HepG2 (cell line): Measurements from ENCODE around the gene NCF4. TPM values are rescaled to one million over a fixed set of nuclear protein-coding genes. Genes with fewer than 3 reads are reported as not detected.

Experiments
- ATAC-seq: fragments of 200-7000 bp; cut with Tn5 transposase; 3 replicates; pipeline ENCODE4 v1.9.1; 2020; ENCODE audit warnings: mild to moderate bottlenecking, moderate library complexity
- BruUV-seq: library from RNA; stranded (reverse); fragments of 400-500 nt; replicated peaks from 2 replicates; lab custom pipeline; 2021; lab: Mats Ljungman, UMichigan
- CTCF ChIA-PET: fragments of 300-600 bp; formaldehyde crosslinking; extraction: SDS; loops from one replicate; lab custom pipeline; 2021; ENCODE audit warnings: low total read pairs, inconsistent platforms, low intra/inter-chr PET ratio; lab: Yijun Ruan, JAX
- POLR2A ChIA-PET: fragments of 350-600 bp; sonication (Branson Sonifier 250); formaldehyde crosslinking; loops from one replicate; lab custom pipeline; 2020; ENCODE audit warnings: antibody characterized with exemption, inconsistent platforms; lab: Yijun Ruan, JAX
- DNase-seq: peaks from one replicate; pipeline ENCODE4 v3.0.0-alpha.2; 2015; ENCODE audit warnings: low spot score
- FAIRE-seq: peaks from 3 replicates; lab custom pipeline; 2011; peaks lifted over from hg19 to GRCh38; lab: Jason Lieb, UNC
- H2AFZ ChIP-seq: one replicate; pipeline ENCODE4 v1.6.1; 2011; ENCODE audit warnings: low read length, inconsistent platforms
- H3K27ac ChIP-seq: fragments of 300-600 bp; 3 replicates; pipeline ENCODE4 v1.8.0; 2011; ENCODE audit warnings: mixed run types, mild to moderate bottlenecking, mixed read lengths, low read length, inconsistent platforms; ENCODE audit not compliant: insufficient read depth; ENCODE audit errors: extremely low read length
- H3K27me3 ChIP-seq, 2 experiments: fragments of 200-600 bp in 1 of 2; 2 replicates in 1 of 2; 3 replicates in 1 of 2; pipeline versions ENCODE4 v1.6.0 to v1.8.0; 2011; ENCODE audit warnings: low read length in 2 of 2, mild to moderate bottlenecking in 2 of 2, moderate library complexity in 2 of 2, inconsistent platforms in 1 of 2; ENCODE audit not compliant: insufficient read depth in 2 of 2, control insufficient read depth in 1 of 2
- H3K36me3 ChIP-seq, 2 experiments: fragments of 200-600 bp in 1 of 2; replicated peaks in 1 of 2; 2 replicates in 1 of 2; 3 replicates in 1 of 2; pipeline versions ENCODE4 v1.5.1 to v1.8.0; 2011; ENCODE audit warnings: low read length in 2 of 2, inconsistent platforms in 1 of 2; ENCODE audit not compliant: insufficient read depth in 2 of 2, control insufficient read depth in 1 of 2
- H3K4me1 ChIP-seq: 2 replicates; pipeline ENCODE4 v1.5.1; 2012; ENCODE audit warnings: low read length, inconsistent platforms; ENCODE audit not compliant: insufficient read depth
- H3K4me2 ChIP-seq: 2 replicates; pipeline ENCODE4 v1.6.0; 2011; ENCODE audit warnings: low read depth, low read length, inconsistent platforms
- H3K4me3 ChIP-seq, 3 experiments: fragments of 200-600 bp in 1 of 3; sonication (generic), shearing (Covaris generic) in 1 of 3; replicated peaks in 1 of 3; 2 replicates each; pipeline ENCODE4 v1.5.1; 2011 to 2016; ENCODE audit warnings: low read length in 3 of 3, inconsistent platforms in 2 of 3, low read depth in 2 of 3, mild to moderate bottlenecking in 2 of 3, control low read depth in 1 of 3, mixed read lengths in 1 of 3; ENCODE audit not compliant: insufficient read depth in 1 of 3
- H3K79me2 ChIP-seq: one replicate; pipeline ENCODE4 v1.6.1; 2011; ENCODE audit warnings: low read length, inconsistent platforms; ENCODE audit not compliant: insufficient read depth
- H3K9ac ChIP-seq: 2 replicates; pipeline ENCODE4 v1.6.0; 2011; ENCODE audit warnings: mild to moderate bottlenecking, low read depth, low read length, inconsistent platforms; ENCODE audit not compliant: insufficient read depth
- H3K9me3 ChIP-seq: 2 replicates; pipeline ENCODE4 v1.5.1; 2012; ENCODE audit warnings: mild to moderate bottlenecking, low read length
- H4K20me1 ChIP-seq: 2 replicates; pipeline ENCODE4 v1.6.0; 2011; ENCODE audit warnings: inconsistent platforms, mild to moderate bottlenecking, low read length, moderate library complexity; ENCODE audit not compliant: insufficient read depth
- DMAP1 ChIP-seq: IDR thresholded peaks from 2 replicates; pipeline ENCODE4 v1.6.1; 2016
- NFE2L1 ChIP-seq: sonication (generic); formaldehyde crosslinking; IDR thresholded peaks from 2 replicates; pipeline ENCODE4 v1.4.0; 2020; ENCODE audit warnings: missing genetic modification reagents, mild to moderate bottlenecking, borderline replicate concordance
- SATB2 ChIP-seq: sonication (generic); formaldehyde crosslinking; IDR thresholded peaks from 2 replicates; pipeline ENCODE4 v1.5.0; 2020; ENCODE audit warnings: missing genetic modification reagents
- WGBS: methylation state at CpG from one replicate; pipeline ENCODE4 v1.1.6; 2017; ENCODE audit warnings: low lambda C conversion rate; 5-methylcytosine and 5-hydroxymethylcytosine counted together
- in situ Hi-C: cut with HindIII; loops from 2 replicates; pipeline ENCODE4 v1.10.0; 2017; ENCODE audit warnings: low pct_unique_long_range_greater_than_20kb; ENCODE audit not compliant: extremely low pct_ligation_motif_present
- intact Hi-C: fragments of 100-400 bp; cut with micrococcal nuclease; formaldehyde crosslinking; loops from one replicate; pipeline ENCODE4 v1.10.0; 2022; ENCODE audit not compliant: unreplicated experiment
- polyA plus RNA-seq, 8 experiments: library from polyadenylated mRNA; depleted of rRNA in 3 of 8; stranded (reverse) in 7 of 8; unstranded in 1 of 8; fragments of >200 nt; fragmentation: Illumina TruSeq in 4 of 8; extraction: Trizol in 4 of 8; gene quantifications; 2 replicates each; pipeline versions ENCODE4 v1.2.1 to v1.2.3, GENCODE V29; 2011 to 2016; ENCODE audit warnings: low read depth in 4 of 8, missing spikeins in 1 of 8, mixed read lengths in 1 of 8; ENCODE audit not compliant: insufficient read depth in 1 of 8
- total RNA-seq, 5 experiments: library from RNA; depleted of rRNA; stranded (reverse); fragments of >200 nt; fragmentation: Illumina TruSeq; extraction: Trizol; gene quantifications; 2 replicates each; pipeline ENCODE4 v1.2.3, GENCODE V29; 2016; ENCODE audit warnings: low read depth in 1 of 5
- TF ChIP-seq, protein P1 (sequence below): sonication (generic); formaldehyde crosslinking; IDR thresholded peaks from 2 replicates; pipeline ENCODE4 v1.5.1; 2020; ENCODE audit warnings: missing genetic modification reagents, mild to moderate bottlenecking, borderline replicate concordance

NCF4 gene
- total and polyA plus RNA-seq, 2 of the 13 experiments (the other 11 are each of a cell fraction or from before 2014, with no cell fraction given): not detected

DNA sequence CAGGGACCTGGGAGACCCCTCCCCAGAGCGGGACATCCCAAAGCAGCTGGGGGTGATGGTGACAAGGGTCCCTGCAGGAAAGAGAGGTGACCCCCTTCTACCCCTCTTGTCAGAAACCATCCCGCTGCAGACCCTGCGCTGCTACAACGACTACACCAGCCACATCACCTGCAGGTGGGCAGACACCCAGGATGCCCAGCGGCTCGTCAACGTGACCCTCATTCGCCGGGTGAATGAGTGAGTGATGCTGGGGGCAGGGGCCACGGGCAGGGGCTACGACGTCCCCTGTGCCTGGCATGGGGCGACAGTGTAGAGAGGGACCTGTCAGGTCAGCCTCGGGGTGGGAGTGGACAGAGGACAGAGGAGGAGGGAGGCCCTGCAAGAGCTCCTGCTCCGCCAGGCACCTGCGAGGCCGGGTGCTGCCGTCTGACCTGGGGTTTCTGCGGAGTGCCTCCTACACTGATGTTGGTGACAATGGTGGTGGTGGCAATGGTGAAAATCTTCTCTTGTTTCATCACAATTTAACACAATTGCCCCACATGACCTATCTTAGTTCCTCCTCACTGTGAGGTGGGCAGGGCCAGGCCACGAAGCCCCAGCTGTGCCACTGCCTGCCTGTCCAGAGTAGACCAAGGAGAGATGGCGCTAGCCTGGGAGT lies 62.5 kb downstream of the NCF4 start:
- WGBS: 12% methylated on average over 20 of the region's 21 CpGs
- no peaks in the 10 kb centered on the region for H3K79me2 ChIP-seq
- no peaks in the 10 kb centered on the region for H4K20me1 ChIP-seq
- H3K4me1 ChIP-seq: no peaks in the 10 kb centered on the region
- no peak overlapping the region for H3K9ac ChIP-seq
- no peak overlapping the region for H3K27ac ChIP-seq
- ChIA-PET CTCF (no interaction called here), POLR2A (no interaction called here)
- FAIRE-seq: no peak
- peaks cover 7 to 62% of the 10 kb centered on the region in 2 experiments; a peak in 3 of 5 replicates for H3K27me3 ChIP-seq
- no peak for TF ChIP-seq DMAP1
- no peaks in the 10 kb centered on the region for H3K36me3 ChIP-seq
- intact Hi-C loops (no loop called here), in situ Hi-C loops (no loop called here)
- BruUV-seq: no TSS peak
- H2AFZ ChIP-seq: no peak overlapping the region
- H3K4me3 ChIP-seq: no peak overlapping the region
- H3K9me3 ChIP-seq: no peaks in the 10 kb centered on the region
- H3K4me2 ChIP-seq: no peak overlapping the region
- ATAC-seq: no peak
- DNase-seq: no peak

DNA sequence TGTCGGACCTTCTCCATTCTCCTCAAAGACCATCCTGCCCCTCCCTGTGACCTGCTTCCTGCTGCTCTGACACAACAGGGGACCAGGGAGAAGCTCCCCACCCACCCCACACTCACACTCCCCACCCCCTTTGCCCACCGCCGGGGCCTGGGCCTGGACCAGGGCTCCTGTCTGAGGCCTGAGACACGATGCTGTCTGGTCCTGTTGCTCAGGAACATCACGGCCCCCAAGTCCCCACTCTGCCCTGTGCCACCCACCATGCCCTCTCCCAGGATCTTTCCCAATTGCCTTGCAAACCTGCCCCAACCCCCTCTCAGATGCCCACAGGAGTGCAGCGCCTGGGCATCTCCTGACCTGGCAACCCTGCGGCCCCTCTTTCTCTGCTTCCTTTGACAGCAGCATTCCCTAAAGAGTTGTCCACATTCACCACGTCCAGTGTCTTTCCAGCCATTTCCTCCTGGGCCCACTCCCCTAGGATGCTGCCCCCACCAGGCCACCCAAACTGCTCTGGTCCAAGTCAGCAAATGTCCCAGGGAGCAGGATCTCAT lies 63.4 kb downstream of the NCF4 start:
- intact Hi-C loops: no loop called here
- H3K36me3 ChIP-seq: no peaks in the 10 kb centered on the region
- no peaks in the 10 kb centered on the region for H3K9me3 ChIP-seq
- no peaks in the 10 kb centered on the region for H3K4me1 ChIP-seq
- WGBS: 38% methylated on average over 5 of the region's 8 CpGs
- in situ Hi-C loops: no loop called here
- ChIA-PET POLR2A (no interaction called here), CTCF (no interaction called here)
- no peaks in the 10 kb centered on the region for H3K79me2 ChIP-seq
- H3K27ac ChIP-seq: no peak overlapping the region
- no peak overlapping the region for H2AFZ ChIP-seq
- TF ChIP-seq NFE2L1 (CRISPR knock-in tag) (no peak), SATB2 (CRISPR knock-in tag) (no peak)
- TF ChIP-seq, protein P1, sequence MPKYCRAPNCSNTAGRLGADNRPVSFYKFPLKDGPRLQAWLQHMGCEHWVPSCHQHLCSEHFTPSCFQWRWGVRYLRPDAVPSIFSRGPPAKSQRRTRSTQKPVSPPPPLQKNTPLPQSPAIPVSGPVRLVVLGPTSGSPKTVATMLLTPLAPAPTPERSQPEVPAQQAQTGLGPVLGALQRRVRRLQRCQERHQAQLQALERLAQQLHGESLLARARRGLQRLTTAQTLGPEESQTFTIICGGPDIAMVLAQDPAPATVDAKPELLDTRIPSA (CRISPR knock-in tag): no peak
- BruUV-seq: no TSS peak
- H4K20me1 ChIP-seq: no peaks in the 10 kb centered on the region
- no peak overlapping the region for H3K9ac ChIP-seq
- FAIRE-seq (no peak), DNase-seq (no peak), ATAC-seq (no peak)
- peaks cover 10 to 70% of the 10 kb centered on the region in 2 experiments; a peak in 3 of 5 replicates for H3K27me3 ChIP-seq
- no peak overlapping the region for H3K4me3 ChIP-seq
- H3K4me2 ChIP-seq: no peak overlapping the region
